Neural progenitor cell (in vitro differentiated cells): Measurements from ENCODE around the gene TNS3. TPM values are rescaled to one million over a fixed set of nuclear protein-coding genes. Genes with fewer than 3 reads are reported as not detected.
A peak's percentile ranks its signal among the peaks of the same experiment; 100 is the strongest.

Source experiments
- DNase-seq: peaks from one replicate; pipeline ENCODE4 v3.0.0-alpha.2; 2016; ENCODE audit warnings: low spot score
- H2AFZ ChIP-seq: fragments of 200-600 bp; sonication (generic); replicated peaks from 2 replicates; pipeline ENCODE4 v1.6.1; 2016; ENCODE audit warnings: antibody characterized with exemption
- H3F3A ChIP-seq: fragments of 200-600 bp; sonication (generic); 2 replicates; pipeline ENCODE4 v1.6.1; 2016; ENCODE audit warnings: antibody characterized with exemption, low read depth
- H3K27ac ChIP-seq: fragments of 200-600 bp; sonication (generic); 2 replicates; pipeline ENCODE4 v1.5.1; 2016; ENCODE audit warnings: mild to moderate bottlenecking
- H3K27me3 ChIP-seq: fragments of 200-600 bp; sonication (generic); 2 replicates; pipeline ENCODE4 v1.6.1; 2016; ENCODE audit warnings: mild to moderate bottlenecking, moderate library complexity
- H3K36me3 ChIP-seq: fragments of 200-600 bp; sonication (generic); 2 replicates; pipeline ENCODE4 v1.5.1; 2016
- H3K4me1 ChIP-seq: fragments of 200-600 bp; sonication (generic); 2 replicates; pipeline ENCODE4 v1.6.1; 2016; ENCODE audit warnings: mixed run types
- H3K4me2 ChIP-seq: fragments of 200-600 bp; sonication (generic); 2 replicates; pipeline ENCODE4 v1.6.1; 2016
- H3K4me3 ChIP-seq: fragments of 200-600 bp; sonication (generic); 2 replicates; pipeline ENCODE4 v1.5.1; 2016
- H3K79me2 ChIP-seq: fragments of 200-600 bp; sonication (generic); 2 replicates; pipeline ENCODE4 v1.6.1; 2016; ENCODE audit warnings: low read depth
- H3K9ac ChIP-seq: fragments of 200-600 bp; sonication (generic); 2 replicates; pipeline ENCODE4 v1.6.1; 2016
- H3K9me3 ChIP-seq: fragments of 200-600 bp; sonication (generic); 2 replicates; pipeline ENCODE4 v1.5.1; 2016; ENCODE audit warnings: low read depth
- H4K20me1 ChIP-seq: fragments of 200-600 bp; sonication (generic); 2 replicates; pipeline ENCODE4 v1.6.1; 2016; ENCODE audit warnings: low read depth
- H3K27ac Mint-ChIP-seq: 3 replicates; pipeline ENCODE4 v1.8.0; 2021; ENCODE audit warnings: mixed read lengths
- H3K27me3 Mint-ChIP-seq: 2 replicates; pipeline ENCODE4 v1.8.0; 2022; ENCODE audit warnings: low read depth, mild to moderate bottlenecking, inconsistent platforms, moderate library complexity, mixed read lengths; ENCODE audit not compliant: insufficient read depth
- H3K36me3 Mint-ChIP-seq: 3 replicates; pipeline ENCODE4 v1.8.0; 2021; ENCODE audit warnings: mixed read lengths
- H3K4me1 Mint-ChIP-seq: 3 replicates; pipeline ENCODE4 v1.8.0; 2021; ENCODE audit warnings: mixed read lengths
- H3K4me3 Mint-ChIP-seq: 3 replicates; pipeline ENCODE4 v1.8.0; 2021; ENCODE audit warnings: mild to moderate bottlenecking, moderate library complexity, mixed read lengths
- H3K9me3 Mint-ChIP-seq: 3 replicates; pipeline ENCODE4 v1.8.0; 2020; ENCODE audit warnings: mixed read lengths
- EZH2 ChIP-seq: fragments of 200-600 bp; sonication (generic); IDR thresholded peaks from 2 replicates; pipeline ENCODE4 v1.6.1; 2017; ENCODE audit warnings: antibody characterized with exemption, mild to moderate bottlenecking, moderate library complexity
- EZH2phosphoT487 ChIP-seq: fragments of 200-600 bp; sonication (generic); IDR thresholded peaks from 2 replicates; pipeline ENCODE4 v1.6.1; 2017; ENCODE audit warnings: antibody characterized with exemption
- total RNA-seq: library from RNA; depleted of rRNA; stranded (reverse); fragments of >200 nt; gene quantifications from 2 replicates; pipeline ENCODE4 v1.2.3, GENCODE V29; 2015; ENCODE audit warnings: low replicate concordance
- TF ChIP-seq, protein P1 (sequence below): fragments of 200-600 bp; sonication (generic); IDR thresholded peaks from 2 replicates; pipeline ENCODE4 v1.5.1; 2017; ENCODE audit warnings: antibody characterized with exemption, mild to moderate bottlenecking

Gene TNS3
- total RNA-seq, 1 donor from 2014 or later: 15.0 TPM

DNA sequence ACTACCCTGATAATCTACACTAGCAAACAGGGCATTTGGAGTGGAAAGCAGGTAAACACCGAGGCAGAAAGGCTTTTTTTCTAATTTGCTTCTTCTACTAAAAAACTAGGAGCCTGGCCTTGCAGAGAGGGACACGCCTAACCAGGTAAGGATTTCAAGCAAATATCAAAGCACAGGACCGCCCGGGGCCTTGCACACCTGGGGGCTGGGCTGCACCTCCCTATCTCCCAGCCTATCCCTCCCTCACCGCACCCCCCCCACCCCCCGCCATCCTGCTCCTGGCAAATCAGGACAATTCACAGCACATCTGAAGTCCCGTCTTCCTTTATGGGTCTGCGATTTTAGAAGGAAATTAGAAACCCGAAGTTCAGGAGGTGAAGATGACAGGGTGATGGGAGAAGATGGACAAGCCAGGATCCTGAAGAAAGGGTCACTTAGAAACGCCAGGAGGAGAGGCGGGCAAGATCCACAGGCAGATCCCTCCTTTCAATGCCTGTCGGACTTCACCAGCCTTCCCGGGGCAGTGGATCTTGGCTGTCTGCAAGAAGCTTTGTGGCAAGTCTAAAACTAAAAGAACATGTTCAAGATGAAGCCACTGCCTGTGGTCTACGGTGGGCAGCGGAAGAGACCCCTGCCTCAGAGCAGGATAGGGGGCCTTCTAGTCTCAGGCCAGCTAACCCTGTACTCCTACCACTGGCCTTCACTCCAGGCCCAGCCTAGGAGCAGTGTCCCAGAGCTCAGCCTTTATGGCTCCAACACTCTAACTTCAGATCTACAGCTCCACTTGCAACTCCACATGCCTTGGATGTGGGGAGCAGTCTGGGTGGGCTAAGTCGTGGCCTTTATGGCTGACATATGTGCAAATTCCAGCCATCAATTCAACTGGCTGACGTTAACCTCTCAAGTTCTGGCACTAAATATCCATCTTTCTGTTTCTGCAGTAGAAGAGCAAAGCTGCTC, 43.9 kb downstream of the TNS3 start:
- peaks cover 48% of the 10 kb centered on the region for H3K4me1 Mint-ChIP-seq
- Histone ChIP-seq H3F3A (peaks cover 45% of the 10 kb centered on the region), H3K79me2 (peaks cover 5% of the 10 kb centered on the region), H3K27ac (no peak overlapping the region), H3K4me2 (peak overlapping the region; percentile 95), H4K20me1 (peaks cover 10% of the 10 kb centered on the region), H3K27me3 (peaks cover 14% of the 10 kb centered on the region), H2AFZ (peak overlapping the region; percentile 1), H3K4me1 (peaks cover 43% of the 10 kb centered on the region), H3K36me3 (no peaks in the 10 kb centered on the region), H3K9me3 (no peaks in the 10 kb centered on the region), H3K9ac (no peak overlapping the region), H3K4me3 (peak overlapping the region; percentile 64)
- no peak overlapping the region for H3K27ac Mint-ChIP-seq
- H3K27me3 Mint-ChIP-seq: peaks cover 24% of the 10 kb centered on the region
- H3K9me3 Mint-ChIP-seq: no peaks in the 10 kb centered on the region
- DNase-seq: no peak
- TF ChIP-seq EZH2phosphoT487 (no peak), EZH2 (no peak)
- TF ChIP-seq, protein P1, sequence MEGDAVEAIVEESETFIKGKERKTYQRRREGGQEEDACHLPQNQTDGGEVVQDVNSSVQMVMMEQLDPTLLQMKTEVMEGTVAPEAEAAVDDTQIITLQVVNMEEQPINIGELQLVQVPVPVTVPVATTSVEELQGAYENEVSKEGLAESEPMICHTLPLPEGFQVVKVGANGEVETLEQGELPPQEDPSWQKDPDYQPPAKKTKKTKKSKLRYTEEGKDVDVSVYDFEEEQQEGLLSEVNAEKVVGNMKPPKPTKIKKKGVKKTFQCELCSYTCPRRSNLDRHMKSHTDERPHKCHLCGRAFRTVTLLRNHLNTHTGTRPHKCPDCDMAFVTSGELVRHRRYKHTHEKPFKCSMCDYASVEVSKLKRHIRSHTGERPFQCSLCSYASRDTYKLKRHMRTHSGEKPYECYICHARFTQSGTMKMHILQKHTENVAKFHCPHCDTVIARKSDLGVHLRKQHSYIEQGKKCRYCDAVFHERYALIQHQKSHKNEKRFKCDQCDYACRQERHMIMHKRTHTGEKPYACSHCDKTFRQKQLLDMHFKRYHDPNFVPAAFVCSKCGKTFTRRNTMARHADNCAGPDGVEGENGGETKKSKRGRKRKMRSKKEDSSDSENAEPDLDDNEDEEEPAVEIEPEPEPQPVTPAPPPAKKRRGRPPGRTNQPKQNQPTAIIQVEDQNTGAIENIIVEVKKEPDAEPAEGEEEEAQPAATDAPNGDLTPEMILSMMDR: no peak
- no peaks in the 10 kb centered on the region for H3K36me3 Mint-ChIP-seq
- H3K4me3 Mint-ChIP-seq: peak overlapping the region; percentile 85

DNA sequence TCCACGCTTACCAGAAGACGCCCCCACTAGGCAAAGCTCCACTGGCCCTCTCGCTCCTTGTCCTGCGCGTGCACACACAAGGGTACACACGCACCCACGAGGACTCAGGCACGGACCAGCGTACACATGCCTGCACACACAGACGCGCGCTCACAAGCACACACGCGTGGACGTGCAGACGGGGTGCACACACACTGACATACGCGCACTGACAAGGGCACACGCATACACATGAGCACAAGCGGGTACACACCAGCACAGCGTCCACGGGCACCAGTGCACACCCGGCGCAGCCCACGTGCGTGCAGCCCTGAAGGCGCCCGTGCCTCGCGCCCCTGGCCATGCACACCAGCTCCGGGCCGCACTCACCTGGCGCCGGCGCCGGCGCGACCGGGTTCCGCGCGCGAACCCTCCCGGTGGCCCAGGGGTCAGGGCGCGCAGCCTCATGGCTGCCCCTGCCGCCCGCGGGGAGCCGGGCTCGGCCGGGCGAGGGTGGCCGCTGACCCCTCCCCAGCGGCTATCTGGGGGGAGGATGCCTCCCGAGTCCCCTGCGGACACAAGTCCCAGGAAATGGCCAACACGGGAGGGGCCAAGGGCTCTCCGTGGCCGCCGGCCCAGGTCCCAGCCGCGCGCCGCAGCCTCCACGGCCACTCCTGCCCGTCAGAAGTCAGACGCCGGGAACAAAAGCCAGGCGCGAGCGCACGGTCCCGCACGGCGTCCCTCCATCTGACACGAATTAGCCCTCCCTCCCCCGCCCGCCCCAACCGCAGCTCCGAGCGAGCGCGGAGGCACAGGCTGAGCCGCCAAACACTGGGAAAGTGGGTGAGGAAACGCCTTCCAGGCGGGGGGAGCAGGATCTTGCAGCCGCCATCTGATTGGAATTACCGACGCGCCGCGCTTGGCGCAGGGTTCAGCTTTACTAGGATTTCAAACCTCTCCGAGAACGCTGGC, 45.0 kb downstream of the TNS3 start:
- Histone ChIP-seq H3K79me2 (peaks cover 11% of the 10 kb centered on the region), H3F3A (peaks cover 45% of the 10 kb centered on the region), H3K27me3 (peaks cover 14% of the 10 kb centered on the region), H3K9ac (no peak overlapping the region), H3K4me2 (peak overlapping the region; percentile 95), H3K27ac (no peak overlapping the region), H3K4me1 (peaks cover 43% of the 10 kb centered on the region), H3K4me3 (peak overlapping the region; percentile 64), H2AFZ (peak overlapping the region; percentile 1), H3K36me3 (no peaks in the 10 kb centered on the region), H3K9me3 (no peaks in the 10 kb centered on the region), H4K20me1 (peaks cover 10% of the 10 kb centered on the region)
- DNase-seq: peak; percentile 82
- peaks cover 48% of the 10 kb centered on the region for H3K4me1 Mint-ChIP-seq
- peaks cover 3% of the 10 kb centered on the region for H3K9me3 Mint-ChIP-seq
- H3K4me3 Mint-ChIP-seq: peak overlapping the region; percentile 85
- H3K36me3 Mint-ChIP-seq: peaks cover 1% of the 10 kb centered on the region
- H3K27ac Mint-ChIP-seq: no peak overlapping the region
- peak; percentile 45 for TF ChIP-seq EZH2
- peak; percentile 9 for TF ChIP-seq EZH2phosphoT487
- TF ChIP-seq, protein P1: no peak
- H3K27me3 Mint-ChIP-seq: peaks cover 24% of the 10 kb centered on the region

DNA sequence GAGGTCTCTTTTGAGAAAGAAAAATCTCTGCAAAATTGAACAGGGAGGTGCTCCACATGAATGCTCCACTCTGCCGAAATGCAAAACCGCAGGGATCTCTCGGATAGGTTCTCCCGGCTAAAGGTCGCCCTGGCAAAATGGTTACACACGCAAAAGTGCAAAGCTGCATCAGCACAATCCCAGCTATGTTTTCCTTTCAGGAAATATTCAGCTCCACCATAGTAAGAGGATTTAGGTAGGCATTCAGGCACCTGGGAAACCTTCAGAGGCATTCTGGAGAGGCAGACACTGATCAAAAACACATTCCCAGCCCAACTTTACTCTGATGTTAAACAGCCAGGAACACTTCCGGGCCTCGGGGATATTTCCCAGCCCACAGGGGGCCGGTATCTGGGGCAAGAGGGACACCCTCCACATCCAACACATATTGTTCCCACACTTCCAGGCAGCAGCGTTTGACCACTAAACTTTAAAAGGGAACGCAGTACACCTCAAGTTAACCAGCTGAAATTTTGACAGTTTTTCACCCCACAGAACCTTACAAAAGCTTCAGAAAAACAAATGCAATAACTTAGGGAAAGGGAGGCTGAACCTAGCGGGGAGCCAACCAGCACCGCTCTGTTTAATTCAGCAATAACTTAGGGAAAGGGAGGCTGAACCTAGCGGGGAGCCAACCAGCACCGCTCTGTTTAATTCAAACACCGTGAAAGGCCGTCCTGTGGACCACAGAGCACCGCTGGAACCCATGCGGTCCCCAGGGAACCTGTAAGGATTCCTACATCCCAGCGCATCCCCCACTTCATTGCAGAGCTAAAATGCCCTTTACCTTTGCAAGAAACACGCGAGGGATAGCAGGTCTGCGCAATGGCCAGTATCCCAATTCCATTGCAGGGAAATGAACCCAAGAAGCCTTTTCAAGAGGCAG, 45.9 kb downstream of the TNS3 start:
- Mint-ChIP-seq H3K4me1 (peaks cover 44% of the 10 kb centered on the region), H3K27me3 (peaks cover 18% of the 10 kb centered on the region), H3K36me3 (peaks cover 1% of the 10 kb centered on the region), H3K27ac (peak overlapping the region; percentile 33), H3K9me3 (peaks cover 6% of the 10 kb centered on the region), H3K4me3 (peak overlapping the region; percentile 85)
- Histone ChIP-seq H3K27me3 (peaks cover 14% of the 10 kb centered on the region), H3K27ac (peak overlapping the region; percentile 80), H3K79me2 (peaks cover 19% of the 10 kb centered on the region), H3K4me3 (peak overlapping the region; percentile 64), H3K9ac (no peak overlapping the region), H3K9me3 (no peaks in the 10 kb centered on the region), H3K4me2 (peak overlapping the region; percentile 95), H2AFZ (no peak overlapping the region), H3K4me1 (peaks cover 43% of the 10 kb centered on the region), H3K36me3 (no peaks in the 10 kb centered on the region), H4K20me1 (peaks cover 10% of the 10 kb centered on the region), H3F3A (peaks cover 45% of the 10 kb centered on the region)
- DNase-seq: peak; percentile 48
- TF ChIP-seq EZH2 (no peak), EZH2phosphoT487 (peak; percentile 24)
- TF ChIP-seq, protein P1: no peak
